ENCODE measurements around the gene GPRIN1.
A peak's percentile ranks its signal among the peaks of the same experiment; 100 is the strongest.

The GPRIN1 gene

DNA sequence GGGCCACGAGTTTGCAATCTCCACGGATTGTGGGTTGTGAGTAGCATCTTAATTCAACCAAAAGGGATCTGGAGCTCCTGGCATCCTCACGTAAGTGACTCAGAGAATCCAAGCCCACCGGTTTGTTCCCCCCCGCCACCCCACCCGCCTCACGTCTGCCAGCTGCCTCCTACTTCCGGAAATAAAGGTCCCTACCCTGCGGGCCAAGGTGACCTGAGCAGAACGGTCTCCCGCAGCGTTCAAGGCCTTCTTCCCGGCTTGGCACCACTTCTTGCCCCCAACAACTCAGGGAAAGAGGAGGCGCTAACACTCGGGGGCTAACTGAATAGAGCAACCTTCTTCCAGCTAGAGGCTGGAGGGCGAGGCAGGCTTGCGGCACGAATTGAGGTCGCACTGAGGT lies 8.8 kb upstream of the GPRIN1 start:
- no peaks in the 10 kb centered on the region for H3K36me3 ChIP-seq (ENCODE audit: control insufficient read depth in 2 of 2, insufficient read depth in 1 of 2, low read length in 2 of 2)
- ChIA-PET POLR2A (no interaction called here), CTCF (no interaction called here)
- H3K27ac ChIP-seq (ENCODE audit: extremely low read depth, low read depth, low read length) = no peak overlapping the region
- no peak overlapping the region for H3K4me3 ChIP-seq (ENCODE audit: low read depth, low read length)
- peaks cover 4% of the 10 kb centered on the region; the same call in 1 of the 2 replicates for H3K4me1 ChIP-seq (ENCODE audit: control insufficient read depth, insufficient read depth, low read length)
- TF ChIP-seq ZNF366 (tag by site-specific recombination; conservative IDR thresholded peaks at IDR 0.05) (no peak), ZNF707 (tag by site-specific recombination; IDR thresholded peaks at IDR 0.05) (no peak), ZNF324 (tag by site-specific recombination; IDR thresholded peaks at IDR 0.05) (no peak), ZNF423 (tag by site-specific recombination; IDR thresholded peaks at IDR 0.05) (no peak), ZNF48 (tag by site-specific recombination; IDR thresholded peaks at IDR 0.05) (no peak), ZNF114 (tag by site-specific recombination; IDR thresholded peaks at IDR 0.05) (no peak), ZNF473 (tag by site-specific recombination; IDR thresholded peaks at IDR 0.05) (no peak), ZNF747 (tag by site-specific recombination; IDR thresholded peaks at IDR 0.05) (no peak), ZNF16 (tag by site-specific recombination; IDR thresholded peaks at IDR 0.05; ENCODE audit: low read depth) (no peak), ZNF223 (tag by site-specific recombination; IDR thresholded peaks at IDR 0.05) (no peak), MYNN (tag by site-specific recombination; IDR thresholded peaks at IDR 0.05; ENCODE audit: borderline replicate concordance) (no peak), GLI2 (tag by site-specific recombination; IDR thresholded peaks at IDR 0.05; ENCODE audit: borderline replicate concordance, low read depth) (no peak), ZNF521 (tag by site-specific recombination; IDR thresholded peaks at IDR 0.05) (no peak)
- TF ChIP-seq, protein P1, sequence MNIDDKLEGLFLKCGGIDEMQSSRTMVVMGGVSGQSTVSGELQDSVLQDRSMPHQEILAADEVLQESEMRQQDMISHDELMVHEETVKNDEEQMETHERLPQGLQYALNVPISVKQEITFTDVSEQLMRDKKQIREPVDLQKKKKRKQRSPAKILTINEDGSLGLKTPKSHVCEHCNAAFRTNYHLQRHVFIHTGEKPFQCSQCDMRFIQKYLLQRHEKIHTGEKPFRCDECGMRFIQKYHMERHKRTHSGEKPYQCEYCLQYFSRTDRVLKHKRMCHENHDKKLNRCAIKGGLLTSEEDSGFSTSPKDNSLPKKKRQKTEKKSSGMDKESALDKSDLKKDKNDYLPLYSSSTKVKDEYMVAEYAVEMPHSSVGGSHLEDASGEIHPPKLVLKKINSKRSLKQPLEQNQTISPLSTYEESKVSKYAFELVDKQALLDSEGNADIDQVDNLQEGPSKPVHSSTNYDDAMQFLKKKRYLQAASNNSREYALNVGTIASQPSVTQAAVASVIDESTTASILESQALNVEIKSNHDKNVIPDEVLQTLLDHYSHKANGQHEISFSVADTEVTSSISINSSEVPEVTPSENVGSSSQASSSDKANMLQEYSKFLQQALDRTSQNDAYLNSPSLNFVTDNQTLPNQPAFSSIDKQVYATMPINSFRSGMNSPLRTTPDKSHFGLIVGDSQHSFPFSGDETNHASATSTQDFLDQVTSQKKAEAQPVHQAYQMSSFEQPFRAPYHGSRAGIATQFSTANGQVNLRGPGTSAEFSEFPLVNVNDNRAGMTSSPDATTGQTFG (tag by site-specific recombination; IDR thresholded peaks at IDR 0.05; ENCODE audit: borderline replicate concordance) = no peak
- TF ChIP-seq, protein P2, sequence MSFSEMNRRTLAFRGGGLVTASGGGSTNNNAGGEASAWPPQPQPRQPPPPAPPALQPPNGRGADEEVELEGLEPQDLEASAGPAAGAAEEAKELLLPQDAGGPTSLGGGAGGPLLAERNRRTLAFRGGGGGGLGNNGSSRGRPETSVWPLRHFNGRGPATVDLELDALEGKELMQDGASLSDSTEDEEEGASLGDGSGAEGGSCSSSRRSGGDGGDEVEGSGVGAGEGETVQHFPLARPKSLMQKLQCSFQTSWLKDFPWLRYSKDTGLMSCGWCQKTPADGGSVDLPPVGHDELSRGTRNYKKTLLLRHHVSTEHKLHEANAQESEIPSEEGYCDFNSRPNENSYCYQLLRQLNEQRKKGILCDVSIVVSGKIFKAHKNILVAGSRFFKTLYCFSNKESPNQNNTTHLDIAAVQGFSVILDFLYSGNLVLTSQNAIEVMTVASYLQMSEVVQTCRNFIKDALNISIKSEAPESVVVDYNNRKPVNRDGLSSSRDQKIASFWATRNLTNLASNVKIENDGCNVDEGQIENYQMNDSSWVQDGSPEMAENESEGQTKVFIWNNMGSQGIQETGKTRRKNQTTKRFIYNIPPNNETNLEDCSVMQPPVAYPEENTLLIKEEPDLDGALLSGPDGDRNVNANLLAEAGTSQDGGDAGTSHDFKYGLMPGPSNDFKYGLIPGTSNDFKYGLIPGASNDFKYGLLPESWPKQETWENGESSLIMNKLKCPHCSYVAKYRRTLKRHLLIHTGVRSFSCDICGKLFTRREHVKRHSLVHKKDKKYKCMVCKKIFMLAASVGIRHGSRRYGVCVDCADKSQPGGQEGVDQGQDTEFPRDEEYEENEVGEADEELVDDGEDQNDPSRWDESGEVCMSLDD (tag by site-specific recombination; IDR thresholded peaks at IDR 0.05) = no peak
- no peaks in the 10 kb centered on the region for H3K9me3 ChIP-seq (ENCODE audit: control insufficient read depth, insufficient read depth, low read depth, low read length)

DNA sequence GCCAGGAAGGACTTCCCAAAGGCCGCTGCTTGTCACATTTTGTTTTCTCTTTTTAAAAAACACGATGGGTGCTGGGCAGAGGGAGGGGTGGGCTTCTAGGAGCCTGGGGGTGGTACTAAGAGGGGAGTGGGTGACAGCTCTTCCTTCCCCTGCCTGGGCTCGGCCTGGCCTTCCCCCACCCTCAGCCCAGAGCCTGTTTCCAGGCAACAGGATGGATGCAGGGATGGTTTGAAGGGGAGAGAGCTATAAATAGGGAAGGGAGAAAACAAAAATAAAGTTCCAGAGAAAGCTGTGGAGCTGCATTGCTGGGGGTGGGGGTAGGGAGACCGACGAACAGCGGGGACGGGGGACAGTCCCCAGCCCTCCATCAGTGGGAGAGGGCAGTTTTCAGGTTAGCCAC lies 6.6 kb upstream of the GPRIN1 start:
- ChIA-PET POLR2A (interaction anchor here (0.6 kb wide), 1 partner anchor 22 kb away, joined by 4 read pairs; no protein-coding TSS in a partner anchor), CTCF (interaction anchor here (0.7 kb wide), 1 partner anchor 52 kb away, joined by 4 read pairs; no protein-coding TSS in a partner anchor)
- TF ChIP-seq KLF1 (tag by site-specific recombination; IDR thresholded peaks at IDR 0.05) (no peak), PRDM1 (tag by site-specific recombination; IDR thresholded peaks at IDR 0.05) (peak; percentile 47; the same call in 1 of the 2 replicates)
- Histone ChIP-seq H3K4me1 (ENCODE audit: control insufficient read depth, insufficient read depth, low read length) (peaks cover 6% of the 10 kb centered on the region; the same call in 1 of the 2 replicates), H3K4me3 (ENCODE audit: low read depth, low read length) (no peak overlapping the region), H3K9me3 (ENCODE audit: control insufficient read depth, insufficient read depth, low read depth, low read length) (no peaks in the 10 kb centered on the region), H3K27ac (ENCODE audit: extremely low read depth, low read depth, low read length) (no peak overlapping the region), H3K36me3 (ENCODE audit: control insufficient read depth in 2 of 2, insufficient read depth in 1 of 2, low read length in 2 of 2) (no peaks in the 10 kb centered on the region)

DNA sequence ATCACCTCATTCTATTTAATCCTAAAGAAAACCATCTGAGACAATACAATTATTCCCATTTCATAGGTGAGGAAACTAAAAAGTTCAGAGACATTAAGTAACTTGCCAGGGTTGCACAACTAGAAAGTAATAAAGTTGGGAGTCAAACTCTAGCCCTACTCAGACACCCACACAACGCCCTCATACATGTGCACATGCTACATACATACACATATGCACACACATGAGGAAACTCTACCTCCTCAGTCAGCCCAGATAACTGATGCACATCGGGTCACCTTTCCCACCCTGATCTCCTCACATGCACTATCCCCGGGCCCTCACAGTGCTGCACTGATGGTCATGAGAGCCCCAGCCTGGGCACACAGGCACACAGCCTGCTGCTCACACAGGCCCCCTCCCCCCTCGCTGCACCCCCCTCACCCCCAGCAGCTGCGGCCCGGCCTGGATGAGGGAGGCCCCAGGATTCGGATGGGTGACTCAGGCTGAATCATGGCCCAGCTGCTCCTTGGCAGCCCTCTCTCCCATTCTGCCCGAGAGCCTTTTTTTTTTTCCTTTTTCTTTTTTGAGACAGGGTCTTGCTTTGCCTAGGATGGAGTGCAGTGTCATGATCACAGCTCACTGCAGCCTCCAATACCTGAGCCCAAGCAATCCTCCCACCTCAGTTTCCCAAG lies 5.0 kb upstream of the GPRIN1 start:
- POLR2A ChIA-PET = no interaction called here
- TF ChIP-seq ZFHX2 (tag by site-specific recombination; conservative IDR thresholded peaks at IDR 0.05) (peak; percentile 62), YY1 (tag by site-specific recombination; IDR thresholded peaks at IDR 0.05) (no peak)
- H3K4me1 ChIP-seq (ENCODE audit: control insufficient read depth, insufficient read depth, low read length) = peaks cover 6% of the 10 kb centered on the region; the same call in 1 of the 2 replicates
- CTCF ChIA-PET = interaction anchor here (0.6 kb wide), 1 partner anchor 184 kb away, joined by 4 read pairs; no protein-coding TSS in a partner anchor
- no peaks in the 10 kb centered on the region for H3K36me3 ChIP-seq (ENCODE audit: control insufficient read depth in 2 of 2, insufficient read depth in 1 of 2, low read length in 2 of 2)
- no peaks in the 10 kb centered on the region for H3K9me3 ChIP-seq (ENCODE audit: control insufficient read depth, insufficient read depth, low read depth, low read length)
- no peak overlapping the region for H3K27ac ChIP-seq (ENCODE audit: extremely low read depth, low read depth, low read length)
- no peak overlapping the region for H3K4me3 ChIP-seq (ENCODE audit: low read depth, low read length)
